HG03196 (cell line): ENCODE measurements around the gene TIGD6.

Experiments used
- ATAC-seq: cut with Tn5 transposase; IDR thresholded peaks from one replicate; pipeline ENCODE4 v1.9.1; 2021; ENCODE audit not compliant: unreplicated experiment

The TIGD6 gene

GRCh38 chr5:150017226-150018005, 17.0 kb upstream of the TIGD6 start:
- ATAC-seq, result no peak

DNA sequence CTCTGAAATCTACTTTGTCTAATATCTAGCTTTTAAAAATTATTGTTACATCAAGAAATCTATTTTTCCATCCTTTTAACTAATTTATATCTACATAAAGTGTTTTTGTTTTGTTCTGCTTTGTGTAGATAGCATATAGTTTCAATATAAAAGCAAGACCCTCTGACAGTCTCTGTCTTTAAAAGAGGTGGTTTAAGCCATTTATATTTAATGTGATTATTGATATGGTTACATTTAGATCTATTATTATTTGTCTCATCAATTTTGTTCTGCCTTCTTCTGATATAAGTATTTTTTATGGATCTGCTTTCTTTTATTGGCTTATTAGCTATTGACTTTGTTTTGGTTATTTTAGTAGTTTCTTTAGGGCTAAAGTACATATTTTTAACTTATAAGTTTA, 16.1 kb upstream of the TIGD6 start:
- no peak for ATAC-seq

DNA sequence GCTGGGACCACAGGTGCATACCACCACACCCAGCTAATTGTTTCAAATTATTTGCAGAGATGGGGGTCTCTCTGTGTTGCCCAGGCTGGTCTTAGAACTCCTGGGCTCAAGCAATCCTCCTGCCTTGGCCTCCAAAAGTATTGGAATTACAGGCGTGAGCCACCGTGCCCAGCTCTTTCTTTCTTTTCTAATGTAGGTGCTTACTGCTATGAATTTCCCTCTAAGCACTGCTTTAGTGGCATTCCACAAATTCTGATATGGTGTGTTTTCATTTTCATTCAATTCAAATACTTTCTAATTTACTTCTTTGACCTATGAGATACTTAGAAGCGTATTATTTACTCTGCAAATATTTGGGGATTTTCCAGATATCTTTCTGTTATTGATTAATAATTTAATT, 15.0 kb upstream of the TIGD6 start:
- no peak for ATAC-seq

GRCh38 chr5:150014456-150014855, 14.0 kb upstream of the TIGD6 start:
- no peak for ATAC-seq

DNA sequence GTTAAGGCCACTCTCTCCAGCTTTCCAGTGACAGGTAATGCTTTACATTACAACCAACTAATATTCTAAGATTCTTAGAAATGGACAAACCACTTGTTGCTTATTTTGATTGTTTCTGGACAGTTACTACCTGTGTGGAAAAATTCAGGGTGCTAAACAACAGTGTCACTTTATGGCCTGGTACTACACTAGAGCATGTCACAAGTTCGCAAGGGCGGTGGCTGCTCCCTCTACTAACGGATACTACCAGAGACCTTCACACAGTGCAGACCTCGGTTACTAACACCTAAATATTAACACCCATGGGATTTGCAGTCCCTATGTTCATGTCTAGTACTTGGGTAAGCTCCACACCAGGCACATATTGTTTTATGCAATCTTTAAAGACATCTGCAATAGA, 13.5 kb upstream of the TIGD6 start:
- no peak for ATAC-seq

GRCh38 chr5:150009671-150010387, 9.4 kb upstream of the TIGD6 start:
- ATAC-seq, result no peak

DNA sequence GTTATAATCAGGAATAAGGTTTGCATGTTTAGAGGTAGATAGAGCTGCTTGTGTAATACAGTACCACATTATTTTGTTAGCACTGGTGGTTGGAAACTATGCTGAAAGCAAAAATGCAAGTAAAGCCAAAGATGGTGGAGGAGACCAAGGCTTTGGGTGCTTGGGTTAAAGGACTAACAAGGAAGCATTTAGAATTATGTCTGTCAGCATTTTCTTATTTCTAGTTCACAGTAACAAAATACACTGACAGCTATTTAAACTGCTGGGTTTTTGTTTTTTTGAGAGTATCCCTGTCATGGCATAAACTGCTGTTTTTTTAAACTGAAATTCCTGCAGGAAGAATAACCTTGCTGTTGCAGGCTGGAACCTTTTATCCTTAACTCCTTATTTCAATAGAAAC, 6.6 kb upstream of the TIGD6 start:
- ATAC-seq, result no peak

- ATAC-seq, result no peak
These were observed 5.9 kb upstream of the TIGD6 start for GRCh38 chr5:150006318-150006717.

- ATAC-seq, result peak; percentile 57
These were observed 1.4 kb upstream of the TIGD6 start for GRCh38 chr5:150001660-150002486.

DNA sequence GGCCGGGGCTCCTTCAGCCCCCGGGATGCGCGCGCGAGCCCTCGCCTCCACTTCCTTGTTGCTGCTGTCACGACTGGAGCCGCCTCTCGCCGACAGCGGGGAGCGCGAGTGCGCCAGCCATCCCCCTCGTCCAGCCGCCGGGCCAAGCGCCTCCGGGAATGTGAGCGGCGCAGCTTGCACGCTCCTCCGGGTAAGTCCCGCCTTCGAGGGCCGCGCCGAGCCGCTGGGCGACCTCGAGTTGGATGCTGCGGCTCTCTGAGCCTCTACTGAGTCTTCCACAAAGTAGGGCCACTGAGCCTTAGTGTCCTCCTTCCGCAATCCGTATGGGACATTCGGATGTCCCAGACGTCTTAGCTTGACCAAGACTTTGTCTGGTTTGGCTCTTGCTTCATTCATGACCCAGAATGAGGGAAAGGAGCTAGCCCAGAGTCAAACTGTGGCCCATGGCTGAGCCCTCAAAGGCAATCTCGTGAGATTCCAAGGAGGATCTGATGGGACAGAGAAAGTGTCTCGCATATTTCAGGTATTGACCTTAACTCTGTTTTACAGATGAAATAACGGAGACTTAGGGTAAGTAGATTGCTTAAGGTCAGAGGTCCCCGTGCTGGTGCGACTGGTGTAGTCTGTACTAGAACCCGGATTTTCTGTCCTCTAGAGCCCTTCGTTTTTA, 671 bp upstream of the TIGD6 start:
- peak; percentile 1 for ATAC-seq

GRCh38 chr5:149999866-150000255, 593 bp downstream of the TIGD6 start:
- ATAC-seq, result no peak

- ATAC-seq, result no peak
These were observed 1.1 kb downstream of the TIGD6 start for GRCh38 chr5:149999359-149999758.

- ATAC-seq, result no peak
These were observed 2.2 kb downstream of the TIGD6 start for GRCh38 chr5:149998281-149998680.

- ATAC-seq, result no peak
These were observed 4.1 kb downstream of the TIGD6 start for GRCh38 chr5:149996205-149996890.

DNA sequence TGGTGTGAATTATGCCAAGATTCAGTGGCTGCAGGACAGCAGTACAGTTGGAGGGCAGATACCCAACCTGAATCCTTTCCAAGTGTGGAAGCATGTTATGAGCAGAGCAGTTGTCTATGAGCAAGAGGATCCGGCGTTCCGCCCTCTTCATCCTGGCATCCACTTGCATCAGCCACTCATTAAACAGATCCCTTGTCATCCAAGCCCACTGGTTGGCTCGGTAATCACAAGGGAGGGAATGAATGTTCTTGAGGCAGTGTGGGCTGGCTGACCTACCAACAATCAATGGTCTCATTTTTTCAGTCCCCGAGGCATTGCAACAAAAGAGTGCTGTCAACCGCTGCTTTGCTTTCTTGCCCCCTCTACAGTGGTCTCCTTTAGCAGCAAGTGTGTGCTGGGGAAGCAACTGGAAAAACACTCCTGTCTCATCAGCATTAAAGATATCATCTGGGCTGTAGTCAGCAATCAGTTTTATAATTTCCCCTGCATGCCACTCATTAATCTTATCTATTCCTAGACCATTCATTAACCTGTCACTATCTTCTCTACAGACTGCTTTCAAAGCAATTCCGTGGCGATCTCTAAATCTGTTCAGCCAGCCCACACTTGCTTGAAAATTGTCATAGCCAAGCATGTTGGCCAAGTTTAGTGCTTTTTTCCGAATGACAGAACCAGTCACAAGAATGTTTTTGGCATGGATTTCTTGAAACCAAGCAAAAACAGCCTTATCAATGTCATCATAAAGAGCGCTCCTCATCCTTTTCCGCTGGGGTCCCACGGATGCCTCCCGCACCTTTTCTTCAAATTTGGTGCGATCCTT, 4.9 kb downstream of the TIGD6 start:
- no peak for ATAC-seq

- no peak for ATAC-seq
These were observed 7.0 kb downstream of the TIGD6 start for GRCh38 chr5:149993471-149993870.

GRCh38 chr5:149990518-149991376, 9.7 kb downstream of the TIGD6 start:
- peak; percentile 65 for ATAC-seq

GRCh38 chr5:149988126-149988525, 12.3 kb downstream of the TIGD6 start:
- no peak for ATAC-seq

- ATAC-seq, result no peak
These were observed 17.9 kb downstream of the TIGD6 start for GRCh38 chr5:149982505-149982904.
